ENCODE data around the gene MUC20.

- TF ChIP-seq CTCF (IDR thresholded peaks at IDR 0.05) (no peak), POLR2A (IDR thresholded peaks at IDR 0.05) (no peak)
Measured at GRCh38 chr3:195699860-195700259, 20.9 kb upstream of the MUC20 start.

Data from vagina (tissue), 2 donors.